HCT116 (cell line): Measurements from ENCODE around the gene C9orf43. TPM values are rescaled to one million over a fixed set of nuclear protein-coding genes. Genes with fewer than 3 reads are reported as not detected.

Experiments used
- ATAC-seq: fragments of 200-7000 bp; cut with Tn5 transposase; 2 replicates; pipeline ENCODE4 v1.9.1; 2020; ENCODE audit warnings: mild to moderate bottlenecking, moderate library complexity
- BruUV-seq: library from RNA; stranded (reverse); fragments of 400-500 nt; replicated peaks from 2 replicates; lab custom pipeline; 2021; lab: Mats Ljungman, UMichigan
- CTCF ChIA-PET: fragments of 300-600 bp; sonication (Branson Sonifier 250); formaldehyde crosslinking; loops from one replicate; lab custom pipeline; 2021; ENCODE audit warnings: antibody characterized with exemption; lab: Charles Lee
- POLR2A ChIA-PET: fragments of 300-600, 350-600 bp; sonication (Branson Sonifier 250); formaldehyde crosslinking; loops from one replicate; lab custom pipeline; 2021; ENCODE audit warnings: antibody characterized with exemption; lab: Charles Lee
- RAD21 ChIA-PET, 2 experiments: fragments of 300-600 bp; sonication (Branson Sonifier 250); formaldehyde crosslinking; loops; one replicate each; lab custom pipeline; 2023; ENCODE audit warnings: low total read pairs in 2 of 2; ENCODE audit not compliant: uncharacterized antibody in 2 of 2, unreplicated experiment in 2 of 2, low non-redundant PET in 1 of 2; lab: Charles Lee
- DNase-seq: peaks from one replicate; pipeline ENCODE4 v3.0.0-alpha.2; 2010; ENCODE audit warnings: low read depth, low spot score
- H2AFZ ChIP-seq: fragments of 200-600 bp; shearing (Covaris generic), sonication (generic); 2 replicates; pipeline ENCODE4 v1.6.1; 2017; ENCODE audit warnings: low read depth, mixed run types, mixed read lengths, antibody characterized with exemption, low read length; ENCODE audit not compliant: poor library complexity, severe bottlenecking
- H3K27ac ChIP-seq: 2 replicates; pipeline ENCODE4 v1.5.1; 2012; ENCODE audit warnings: low read depth, low read length
- H3K27me3 ChIP-seq: fragments of 200-600 bp; sonication (generic); 2 replicates; pipeline ENCODE4 v1.6.1; 2016; ENCODE audit warnings: mixed run types, low read length, mixed read lengths; ENCODE audit not compliant: insufficient read depth
- H3K36me3 ChIP-seq, 2 experiments: fragments of 200-500 bp in 1 of 2; fragments of 200-600 bp in 1 of 2; sonication (Bioruptor generic) in 1 of 2; sonication (generic) in 1 of 2; 2 replicates each; pipeline versions ENCODE4 v1.5.1 to v1.6.1; 2014 to 2016; ENCODE audit warnings: low read length in 2 of 2, inconsistent platforms in 1 of 2, mixed read lengths in 1 of 2, mixed run types in 1 of 2; ENCODE audit not compliant: insufficient read depth in 2 of 2, control insufficient read depth in 1 of 2
- H3K4me1 ChIP-seq, 2 experiments: fragments of 200-600 bp in 1 of 2; sonication (generic) in 1 of 2; 2 replicates each; pipeline versions ENCODE4 v1.5.1 to v1.6.1; 2012 to 2017; ENCODE audit warnings: low read length in 2 of 2, inconsistent platforms in 1 of 2, mild to moderate bottlenecking in 1 of 2, mixed read lengths in 1 of 2, mixed run types in 1 of 2, moderate library complexity in 1 of 2; ENCODE audit not compliant: insufficient read depth in 2 of 2, control insufficient read depth in 1 of 2
- H3K4me2 ChIP-seq: fragments of 200-600 bp; sonication (generic); 2 replicates; pipeline ENCODE4 v1.6.1; 2017; ENCODE audit warnings: mixed run types, low read length, mixed read lengths
- H3K4me3 ChIP-seq, 2 experiments: fragments of 200-600 bp in 1 of 2; sonication (generic) in 1 of 2; replicated peaks in 1 of 2; 2 replicates each; pipeline ENCODE4 v1.5.1; 2011 to 2016; ENCODE audit warnings: low read length in 2 of 2, control low read depth in 1 of 2, low read depth in 1 of 2, mild to moderate bottlenecking in 1 of 2, mixed read lengths in 1 of 2, mixed run types in 1 of 2
- H3K79me2 ChIP-seq: fragments of 200-600 bp; sonication (generic); 2 replicates; pipeline ENCODE4 v1.6.1; 2017; ENCODE audit warnings: mild to moderate bottlenecking, mixed run types, low read length, moderate library complexity, mixed read lengths; ENCODE audit not compliant: insufficient read depth
- H3K9ac ChIP-seq: fragments of 200-600 bp; sonication (generic); 2 replicates; pipeline ENCODE4 v1.6.1; 2016; ENCODE audit warnings: low read length, mixed read lengths
- H3K9me2 ChIP-seq: fragments of 200-600 bp; sonication (generic), shearing (Covaris generic); 2 replicates; pipeline ENCODE4 v1.6.1; 2017; ENCODE audit warnings: mixed run types, mild to moderate bottlenecking, moderate library complexity; ENCODE audit not compliant: insufficient read depth
- H3K9me3 ChIP-seq, 2 experiments: fragments of 200-500 bp in 1 of 2; fragments of 200-600 bp in 1 of 2; sonication (Bioruptor generic) in 1 of 2; sonication (generic) in 1 of 2; 2 replicates each; pipeline ENCODE4 v1.6.1; 2014 to 2017; ENCODE audit warnings: low read length in 2 of 2, mixed read lengths in 2 of 2, inconsistent platforms in 1 of 2, low read depth in 1 of 2, mild to moderate bottlenecking in 1 of 2, mixed run types in 1 of 2, moderate library complexity in 1 of 2; ENCODE audit not compliant: control insufficient read depth in 1 of 2, insufficient read depth in 1 of 2
- H4K20me1 ChIP-seq: fragments of 200-600 bp; sonication (generic), shearing (Covaris generic); 2 replicates; pipeline ENCODE4 v1.6.1; 2017; ENCODE audit warnings: mixed run types, mild to moderate bottlenecking, moderate library complexity; ENCODE audit not compliant: insufficient read depth
- ATF3 ChIP-seq: IDR thresholded peaks from 2 replicates; pipeline ENCODE4 v1.6.1; 2012
- CBX3 ChIP-seq: IDR thresholded peaks from 2 replicates; pipeline ENCODE4 v1.6.1; 2012; ENCODE audit warnings: low read depth
- CTCF ChIP-seq, 3 experiments: fragments of 200-600 bp in 1 of 3; sonication (generic) in 1 of 3; IDR thresholded peaks in 2 of 3; conservative IDR thresholded peaks in 1 of 3; 2 replicates each; pipeline ENCODE4 v1.5.1; 2012 to 2017; ENCODE audit warnings: low read depth in 2 of 3, low read length in 2 of 3, antibody characterized with exemption in 1 of 3, borderline replicate concordance in 1 of 3, control low read depth in 1 of 3, mild to moderate bottlenecking in 1 of 3, mixed read lengths in 1 of 3, mixed run types in 1 of 3, moderate library complexity in 1 of 3; ENCODE audit not compliant: insufficient read depth in 1 of 3
- EGR1 ChIP-seq: IDR thresholded peaks from 2 replicates; pipeline ENCODE4 v1.6.1; 2012; ENCODE audit warnings: low read depth
- EZH2 ChIP-seq: fragments of 200-600 bp; sonication (generic); IDR thresholded peaks from 2 replicates; pipeline ENCODE4 v1.6.1; 2017; ENCODE audit warnings: antibody characterized with exemption, mixed run types
- EZH2phosphoT487 ChIP-seq: fragments of 200-600 bp; IDR thresholded peaks from 2 replicates; pipeline ENCODE4 v1.6.1; 2018; ENCODE audit warnings: antibody characterized with exemption, borderline replicate concordance
- FOSL1 ChIP-seq: IDR thresholded peaks from 2 replicates; pipeline ENCODE4 v1.6.1; 2012; ENCODE audit warnings: low read depth
- JUND ChIP-seq: IDR thresholded peaks from 2 replicates; pipeline ENCODE4 v1.6.1; 2012
- MAX ChIP-seq: IDR thresholded peaks from 2 replicates; pipeline ENCODE4 v1.6.1; 2012
- YY1 ChIP-seq: IDR thresholded peaks from 2 replicates; pipeline ENCODE4 v1.6.1; 2011; ENCODE audit warnings: low read length, low read depth, moderate library complexity, mild to moderate bottlenecking; ENCODE audit not compliant: insufficient replicate concordance; ENCODE audit errors: extremely low read depth
- ZNF274 ChIP-seq: fragments of 200-500 bp; sonication (Bioruptor generic); IDR thresholded peaks from 2 replicates; pipeline ENCODE4 v1.6.1; 2014; ENCODE audit warnings: mild to moderate bottlenecking, low read depth, low read length, inconsistent platforms
- intact Hi-C: fragments of 100-400 bp; cut with micrococcal nuclease; formaldehyde crosslinking; loops from 2 replicates; pipeline ENCODE4 v1.10.0; 2022
- total RNA-seq: library from RNA; stranded (reverse); gene quantifications from one replicate; pipeline ENCODE4 v1.2.1, GENCODE V29; 2021; ENCODE audit not compliant: unreplicated experiment

The C9orf43 gene
- total RNA-seq, 1 experiment from 2014 or later: 0.71 TPM

GRCh38 chr9:113416149-113416721 lies 5.7 kb downstream of the C9orf43 start (continued):
- TF ChIP-seq CTCF (IDR thresholded peaks at IDR 0.05 in 2 of 3, conservative IDR thresholded peaks at IDR 0.05 in 1 of 3; ENCODE audit: borderline replicate concordance in 1 of 3, insufficient read depth in 1 of 3, low read depth in 2 of 3, low read length in 2 of 3) (no peak), YY1 (no peak), JUND (no peak), MAX (no peak), ATF3 (no peak), EZH2phosphoT487 (no peak), ZNF274 (no peak), EZH2 (no peak)

DNA sequence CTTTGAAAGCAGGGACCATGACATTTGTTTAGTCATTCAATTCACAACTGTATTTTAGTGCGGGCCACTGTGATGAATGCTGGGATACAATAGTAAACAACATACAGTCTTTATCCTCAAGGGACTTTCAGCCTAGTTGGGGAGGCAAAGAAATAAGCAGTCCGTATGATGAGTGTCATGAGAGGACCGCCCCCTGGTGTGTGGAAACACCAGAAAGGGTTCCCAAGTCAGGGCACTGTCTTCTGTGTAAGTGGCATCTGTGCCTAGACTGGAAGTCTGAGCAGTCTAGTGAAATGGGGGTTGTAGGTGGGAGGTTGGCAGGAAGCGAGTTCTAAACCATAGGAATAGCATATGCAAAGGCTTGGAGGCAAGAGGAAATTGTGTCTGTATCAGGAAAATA lies 6.8 kb downstream of the C9orf43 start:
- RAD21 ChIA-PET: no interaction called here
- Histone ChIP-seq H3K79me2 (no peaks in the 10 kb centered on the region), H3K27ac (no peak overlapping the region), H3K36me3 (no peaks in the 10 kb centered on the region), H3K27me3 (no peaks in the 10 kb centered on the region), H3K9me2 (no peaks in the 10 kb centered on the region), H2AFZ (no peak overlapping the region), H3K4me1 (no peaks in the 10 kb centered on the region), H3K4me2 (no peak overlapping the region), H3K4me3 (no peak overlapping the region), H3K9ac (no peak overlapping the region), H4K20me1 (no peaks in the 10 kb centered on the region), H3K9me3 (no peaks in the 10 kb centered on the region)
- POLR2A ChIA-PET: no interaction called here
- CTCF ChIA-PET: no interaction called here
- no TSS peak for BruUV-seq
- DNase-seq (no peak), ATAC-seq (no peak)
- intact Hi-C loops: no loop called here
- TF ChIP-seq FOSL1: no peak
- no peak for TF ChIP-seq MAX
- TF ChIP-seq CTCF (IDR thresholded peaks at IDR 0.05 in 2 of 3, conservative IDR thresholded peaks at IDR 0.05 in 1 of 3; ENCODE audit: borderline replicate concordance in 1 of 3, insufficient read depth in 1 of 3, low read depth in 2 of 3, low read length in 2 of 3): 0 out of 6 replicates have a peak, but pooled peaks of 2 of the 3 experiments have one; percentile 4 to 13
- TF ChIP-seq EZH2: no peak
- TF ChIP-seq CBX3: no peak
- TF ChIP-seq EGR1: no peak
